Measurements from ENCODE around the gene SPEM3.

SPEM3 gene

GRCh38 chr17:7428557-7428956, at the start of gene SPEM3:
Gene SPEM3, plus strand, starts transcription at chr17:7428857. Its CDS starts 46 bp downstream, at chr17:7428903.
- DNase-seq, result no peak

GRCh38 chr17:7379134-7379533, 49.5 kb upstream of the SPEM3 start:
- DNase-seq, result no peak

- DNase-seq, result peak; percentile 19
Measured at GRCh38 chr17:7380321-7380720, 48.3 kb upstream of the SPEM3 start.

GRCh38 chr17:7380855-7381683, 47.6 kb upstream of the SPEM3 start, which contains the start of gene TNK1:
Gene TNK1, plus strand, starts transcription at chr17:7381089. Its CDS starts 1,838 bp downstream, at chr17:7382927.
- DNase-seq, result no peak

- no peak for DNase-seq
Measured at GRCh38 chr17:7382901-7383300, 45.8 kb upstream of the SPEM3 start.

GRCh38 chr17:7383371-7383741, 45.3 kb upstream of the SPEM3 start:
- no peak for DNase-seq

GRCh38 chr17:7383742-7384488, 44.7 kb upstream of the SPEM3 start:
- DNase-seq, result peak; percentile 78

GRCh38 chr17:7384489-7385081, 44.1 kb upstream of the SPEM3 start:
- DNase-seq, result no peak

- no peak for DNase-seq
Measured at GRCh38 chr17:7388856-7389255, 39.8 kb upstream of the SPEM3 start.

- no peak for DNase-seq
Measured at GRCh38 chr17:7389924-7390910, 38.4 kb upstream of the SPEM3 start.

GRCh38 chr17:7391307-7391706, 37.4 kb upstream of the SPEM3 start:
- no peak for DNase-seq

- no peak for DNase-seq
Measured at GRCh38 chr17:7392696-7393612, 35.7 kb upstream of the SPEM3 start.

GRCh38 chr17:7393613-7394451, 34.8 kb upstream of the SPEM3 start:
- DNase-seq, result peak; percentile 70

- peak; percentile 75 for DNase-seq
Measured at GRCh38 chr17:7394452-7395191, 34.0 kb upstream of the SPEM3 start, which contains the start of gene PLSCR3. Gene PLSCR3, minus strand, starts transcription at chr17:7394525. Its CDS starts 415 bp downstream, at chr17:7394110.

GRCh38 chr17:7396147-7396546, 32.5 kb upstream of the SPEM3 start:
- no peak for DNase-seq

GRCh38 chr17:7398612-7399011, 30.0 kb upstream of the SPEM3 start:
- no peak for DNase-seq

GRCh38 chr17:7403043-7403726, 25.5 kb upstream of the SPEM3 start:
- DNase-seq, result no peak

- DNase-seq, result peak; percentile 81
Measured at GRCh38 chr17:7403727-7403976, 25.0 kb upstream of the SPEM3 start.
